Activated effector memory CD4-positive, alpha-beta T cell treated with anti-CD3 and anti-CD28 coated beads, Interleukin-2, amount 50 U/mL, for 16 hours (primary cell): ENCODE data around the gene CDC42EP3.
A peak's percentile ranks its signal among the peaks of the same experiment; 100 is the strongest.

Source experiments
- DNase-seq: peaks from one replicate; pipeline ENCODE4 v3.0.0-alpha.2; 2020

CDC42EP3 gene

DNA sequence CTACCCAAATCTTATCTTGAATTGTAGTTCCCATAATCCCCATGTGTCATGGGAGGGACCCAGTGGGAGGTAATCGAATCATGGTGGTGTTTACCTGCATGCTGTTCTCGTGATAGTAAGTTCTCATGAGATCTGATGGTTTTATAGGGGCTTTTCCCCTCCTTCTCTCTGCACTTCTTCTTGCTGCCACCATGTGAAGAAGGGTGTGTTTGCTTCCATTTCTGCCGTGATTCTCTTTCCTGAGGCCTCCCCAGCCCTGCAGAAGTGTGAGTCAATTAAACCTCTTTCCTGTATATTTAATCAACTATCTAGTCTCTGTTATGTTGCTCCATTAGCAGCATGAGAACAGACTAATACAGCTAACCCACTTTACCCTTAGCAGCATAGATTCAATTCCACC lies 37.6 kb downstream of the CDC42EP3 start:
- DNase-seq, result no peak

DNA sequence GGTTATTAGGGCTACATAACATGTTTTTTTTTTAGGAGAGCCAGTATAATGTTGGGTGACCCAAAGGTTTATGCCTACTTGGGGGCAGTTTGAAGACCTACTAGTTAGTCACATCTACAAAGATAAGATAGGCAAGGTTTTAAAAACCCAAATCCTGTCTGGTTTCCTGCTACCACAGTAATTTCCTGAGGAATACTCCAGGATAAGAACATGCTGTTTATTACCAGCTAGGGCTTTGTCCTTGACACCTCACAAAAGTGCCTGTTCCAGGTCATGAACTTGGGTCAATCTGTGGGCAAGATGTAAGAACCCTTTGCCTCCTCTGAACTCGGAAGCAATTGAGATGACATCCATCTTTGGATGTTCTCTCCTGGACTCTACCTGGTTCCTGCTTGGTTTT lies 38.2 kb downstream of the CDC42EP3 start:
- DNase-seq, result no peak

DNA sequence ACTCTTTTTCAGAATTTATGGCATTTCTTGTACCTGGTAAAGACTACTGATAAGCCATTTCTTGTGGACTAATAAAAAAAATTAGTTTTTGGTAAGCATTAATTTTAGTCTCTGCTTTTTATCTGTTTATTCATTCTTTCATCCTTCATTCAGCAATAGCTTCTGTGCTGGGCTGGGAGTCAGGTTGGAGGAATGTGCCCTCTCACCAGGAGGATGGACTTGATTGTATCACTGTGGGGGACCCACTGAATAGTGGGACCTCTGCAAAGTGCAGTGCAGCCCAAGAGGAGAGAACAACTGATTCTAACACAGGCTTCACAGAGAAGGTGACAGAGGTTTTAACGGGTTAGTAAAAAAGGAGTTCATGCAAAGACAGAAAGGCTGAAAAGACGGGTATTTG lies 39.1 kb downstream of the CDC42EP3 start:
- no peak for DNase-seq

DNA sequence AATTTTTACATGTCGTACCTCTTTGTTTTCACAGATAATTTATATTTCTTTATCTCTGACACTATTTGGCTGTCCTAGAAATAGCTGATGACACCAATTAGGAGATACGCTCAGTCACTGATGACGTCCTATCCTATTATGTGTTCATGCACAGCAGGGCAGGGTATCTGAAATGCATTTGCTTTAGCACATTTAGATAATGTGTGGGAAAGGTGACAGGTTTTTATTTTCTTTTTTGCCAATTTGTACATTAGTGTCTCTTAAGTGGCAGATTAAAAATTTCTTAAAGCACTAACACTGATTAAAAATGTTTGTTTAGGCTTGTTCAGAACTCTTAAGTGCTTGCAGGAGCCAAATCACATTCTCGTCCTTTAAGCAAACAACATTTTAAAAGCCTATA lies 39.7 kb downstream of the CDC42EP3 start:
- no peak for DNase-seq

GRCh38 chr2:37631292-37631691 lies 40.1 kb downstream of the CDC42EP3 start:
- DNase-seq, result no peak

DNA sequence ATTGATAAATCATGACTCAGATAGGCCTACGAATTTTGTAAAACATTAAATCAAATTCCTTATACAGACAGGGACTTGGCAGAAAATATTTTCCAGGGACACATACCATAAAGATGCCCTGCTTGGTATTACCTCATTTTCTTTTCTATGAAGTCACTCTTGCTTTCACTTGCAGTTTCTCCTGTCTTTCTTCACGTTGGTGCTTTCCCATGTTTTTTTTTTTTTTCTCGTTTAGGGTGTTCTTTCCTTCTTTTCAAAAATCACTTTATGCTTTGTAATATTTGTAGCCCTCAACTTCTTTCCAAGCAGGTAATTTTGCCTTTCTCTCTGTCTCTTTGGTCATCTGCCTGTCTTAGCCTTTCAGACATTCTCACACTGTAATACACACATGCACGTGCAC lies 40.7 kb downstream of the CDC42EP3 start:
- no peak for DNase-seq

DNA sequence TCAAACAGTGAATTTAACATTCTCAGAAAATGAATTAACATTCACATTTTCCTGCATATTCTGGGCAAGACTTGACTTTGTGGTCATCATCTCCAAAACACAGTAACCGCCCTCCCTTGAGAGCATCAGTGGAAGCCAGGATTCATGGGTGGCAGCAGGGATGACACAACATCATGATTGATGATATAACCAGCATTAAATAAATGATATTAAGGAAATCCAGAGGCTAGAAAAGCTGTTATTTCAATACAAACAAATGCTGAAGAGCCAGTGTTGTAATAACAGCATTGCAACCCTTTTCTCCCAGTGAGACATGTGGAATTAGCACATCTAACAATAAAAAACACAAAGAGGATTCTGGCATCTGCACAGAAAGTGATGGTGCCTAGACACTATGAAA lies 41.1 kb downstream of the CDC42EP3 start:
- DNase-seq, result no peak

DNA sequence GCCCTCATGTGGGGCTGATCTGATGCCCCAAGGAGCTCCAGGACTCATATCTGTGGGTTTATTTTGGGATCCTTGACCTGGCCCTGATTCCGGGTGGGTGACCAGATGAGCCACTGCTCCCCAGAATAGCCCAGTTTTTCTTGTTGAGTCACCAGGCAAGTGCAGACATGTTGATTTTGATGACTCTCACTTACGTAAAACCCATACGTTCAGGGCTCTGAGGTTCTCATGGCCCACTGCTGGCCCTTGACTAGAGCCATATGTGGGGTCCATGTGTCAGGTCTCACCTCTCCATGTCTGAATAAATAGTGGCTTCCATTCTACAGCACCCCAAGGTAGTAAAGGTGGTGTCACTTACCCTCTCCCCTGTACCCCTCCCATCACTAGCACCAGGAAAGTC lies 41.9 kb downstream of the CDC42EP3 start:
- no peak for DNase-seq

GRCh38 chr2:37627710-37628109 lies 43.7 kb downstream of the CDC42EP3 start:
- no peak for DNase-seq

DNA sequence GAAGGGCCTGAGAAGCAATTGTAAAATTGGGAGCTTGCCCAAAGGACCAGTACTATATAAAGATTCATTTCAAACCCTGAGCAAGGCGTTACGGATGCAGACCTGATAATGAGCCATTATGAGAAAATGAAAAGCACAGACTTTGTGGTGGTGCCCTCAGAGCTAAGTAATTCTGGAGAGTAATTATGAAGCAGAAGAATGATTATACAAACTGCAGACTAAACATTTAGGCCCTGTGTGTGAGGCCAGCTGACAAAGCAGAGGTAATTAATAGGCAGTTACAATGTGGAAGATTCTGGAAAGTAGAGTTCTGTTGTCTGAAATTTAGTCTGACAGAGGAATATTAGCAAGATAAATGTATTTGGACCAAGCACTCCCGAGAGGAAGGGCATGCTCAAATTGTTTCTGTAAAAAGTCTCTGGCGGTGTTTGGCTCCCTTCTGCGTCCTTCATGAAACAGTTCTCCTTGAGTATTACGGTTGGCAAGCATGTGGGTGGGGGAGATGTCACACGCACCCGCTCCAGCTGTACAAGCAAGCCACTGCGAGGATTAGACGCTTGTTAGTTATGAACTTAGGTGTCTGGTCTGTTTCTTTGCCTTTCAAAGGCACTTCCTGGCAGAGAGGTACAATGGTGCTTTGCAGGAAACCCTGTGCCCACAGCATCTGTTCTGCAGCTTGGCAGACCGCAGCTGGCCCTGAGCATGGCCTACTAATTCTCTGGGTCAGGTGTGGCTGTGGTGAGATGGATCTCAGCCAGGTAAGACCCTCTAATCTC lies 45.5 kb downstream of the CDC42EP3 start:
- DNase-seq, result peak; percentile 82

- no peak for DNase-seq
These were observed 46.3 kb downstream of the CDC42EP3 start for GRCh38 chr2:37625156-37625555.

- DNase-seq, result no peak
These were observed 47.2 kb downstream of the CDC42EP3 start for GRCh38 chr2:37623971-37624900.

- DNase-seq, result no peak
These were observed 48.0 kb downstream of the CDC42EP3 start for GRCh38 chr2:37623406-37623805.

DNA sequence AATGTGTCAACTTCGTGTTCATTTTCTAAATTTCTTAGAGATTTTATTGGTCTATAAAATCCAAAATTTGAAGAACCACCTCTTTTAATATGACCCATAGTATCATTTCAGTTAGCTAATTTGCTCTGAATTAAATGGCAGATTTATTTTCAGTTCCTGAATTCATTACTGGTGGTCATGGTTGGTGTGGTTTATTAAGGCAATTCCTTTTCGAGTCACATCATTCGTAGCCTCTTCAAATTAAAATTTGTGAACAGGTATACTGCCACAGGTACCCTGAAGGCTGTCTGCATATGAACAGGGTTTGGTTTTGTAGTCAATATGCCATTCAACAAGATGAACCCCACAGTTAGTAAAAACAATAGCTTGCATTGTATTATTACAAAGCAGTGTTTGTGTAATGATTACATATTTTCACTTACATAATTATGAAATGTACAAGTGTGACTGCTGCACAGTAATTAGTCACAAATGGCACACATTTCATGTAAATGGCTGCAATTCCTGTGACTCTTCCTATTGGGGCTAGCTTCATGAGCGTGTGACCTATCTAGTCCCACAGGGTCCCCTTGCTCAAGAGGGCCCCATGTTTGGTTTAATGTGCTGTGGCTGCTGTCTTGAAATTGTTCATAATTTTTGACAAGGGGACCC lies 48.9 kb downstream of the CDC42EP3 start:
- no peak for DNase-seq

DNA sequence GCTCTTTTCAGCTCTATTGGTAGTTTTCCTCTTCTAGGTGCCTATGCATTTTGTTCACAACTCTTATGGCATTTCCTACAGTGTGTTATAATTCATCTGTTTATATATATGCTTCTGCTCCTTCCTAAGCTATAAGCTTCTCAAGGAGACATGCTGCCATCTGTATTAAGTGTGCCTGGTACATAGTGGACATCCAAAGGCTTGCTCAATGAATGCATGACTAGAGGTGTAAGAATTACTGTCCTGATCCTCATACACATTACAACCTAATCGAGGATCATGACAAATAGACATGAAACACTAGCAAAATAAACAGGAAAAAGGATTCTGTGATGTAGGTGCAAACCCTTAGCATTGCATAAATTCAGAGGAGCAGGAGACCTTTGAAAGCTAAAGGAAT lies 50.2 kb downstream of the CDC42EP3 start:
- DNase-seq, result no peak

GRCh38 chr2:37619959-37620300 lies 51.5 kb downstream of the CDC42EP3 start:
- no peak for DNase-seq

- no peak for DNase-seq
These were observed 52.0 kb downstream of the CDC42EP3 start for GRCh38 chr2:37619230-37619958.

- DNase-seq, result no peak
These were observed 53.1 kb downstream of the CDC42EP3 start for GRCh38 chr2:37618326-37618725.

DNA sequence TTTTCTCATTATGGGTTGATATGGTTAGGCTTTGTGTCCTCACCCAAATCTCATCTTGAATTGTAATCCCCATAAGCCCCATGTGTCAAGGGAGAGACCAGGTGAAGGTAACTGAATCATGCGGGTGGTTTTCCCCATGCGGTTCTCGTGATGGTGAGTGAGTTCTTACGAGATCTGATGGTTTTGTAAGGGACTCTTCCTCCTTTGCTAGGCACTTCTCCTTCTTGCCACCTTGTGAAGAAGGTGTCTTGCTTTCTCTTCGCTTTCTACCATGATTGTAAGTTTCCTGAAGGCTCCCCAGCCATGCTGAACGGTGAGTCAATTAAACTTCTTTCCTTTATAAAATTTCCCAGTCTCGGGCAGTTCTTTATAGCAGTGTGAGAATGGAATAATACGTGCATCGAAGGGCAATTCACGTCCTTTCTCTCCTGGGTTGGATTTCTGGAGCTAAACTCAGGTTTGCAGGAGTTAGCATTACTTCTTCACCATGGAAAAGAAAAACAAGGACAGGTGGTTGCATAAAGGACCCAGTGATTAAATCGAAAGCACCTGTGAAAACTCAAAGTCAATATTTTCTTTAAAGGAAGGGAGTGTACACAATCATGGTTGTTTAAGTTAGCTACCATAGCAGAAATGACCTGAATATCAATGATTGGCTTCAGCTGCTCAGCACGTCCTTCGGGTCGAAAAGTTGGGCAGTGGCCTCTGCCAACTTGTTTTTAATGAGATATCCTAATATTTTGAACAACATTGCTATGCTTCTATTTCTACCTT lies 54.1 kb downstream of the CDC42EP3 start:
- no peak for DNase-seq

GRCh38 chr2:37616677-37617005 lies 54.8 kb downstream of the CDC42EP3 start:
- no peak for DNase-seq

- peak; percentile 79 for DNase-seq
These were observed 55.4 kb downstream of the CDC42EP3 start for GRCh38 chr2:37615804-37616676.
